Nephron (organoid): Measurements from ENCODE around the gene SETD4.
"Not testable (repeated sequence)": the region's sequence is repeated elsewhere in the genome, so short reads cannot be mapped to it uniquely, and the experiment has no call there.

Source experiments
- H3K27ac Mint-ChIP-seq, 3 experiments: 2 replicates each; pipeline ENCODE4 v1.8.0; 2020; ENCODE audit warnings: mixed read lengths in 3 of 3, mild to moderate bottlenecking in 2 of 3, moderate library complexity in 1 of 3
- H3K27me3 Mint-ChIP-seq: 2 replicates; pipeline ENCODE4 v1.8.0; 2021; ENCODE audit warnings: low read depth, mild to moderate bottlenecking, moderate library complexity, mixed read lengths
- H3K36me3 Mint-ChIP-seq: 2 replicates; pipeline ENCODE4 v1.8.0; 2020; ENCODE audit warnings: low read depth, mixed read lengths
- H3K4me1 Mint-ChIP-seq: 2 replicates; pipeline ENCODE4 v1.8.0; 2020; ENCODE audit warnings: mixed read lengths
- H3K4me3 Mint-ChIP-seq, 3 experiments: 2 replicates each; pipeline ENCODE4 v1.8.0; 2020; ENCODE audit warnings: mild to moderate bottlenecking in 3 of 3, mixed read lengths in 3 of 3, moderate library complexity in 2 of 3
- H3K9me3 Mint-ChIP-seq: 2 replicates; pipeline ENCODE4 v1.8.0; 2020; ENCODE audit warnings: mixed read lengths
- TF ChIP-seq, protein P1 (sequence below), 3 experiments: fragments of 200-600 bp; sonication (generic); IDR thresholded peaks; one replicate each; pipeline ENCODE4 v1.5.0; 2021; ENCODE audit warnings: antibody characterized with exemption in 3 of 3; ENCODE audit not compliant: unreplicated experiment in 3 of 3

Gene SETD4

DNA sequence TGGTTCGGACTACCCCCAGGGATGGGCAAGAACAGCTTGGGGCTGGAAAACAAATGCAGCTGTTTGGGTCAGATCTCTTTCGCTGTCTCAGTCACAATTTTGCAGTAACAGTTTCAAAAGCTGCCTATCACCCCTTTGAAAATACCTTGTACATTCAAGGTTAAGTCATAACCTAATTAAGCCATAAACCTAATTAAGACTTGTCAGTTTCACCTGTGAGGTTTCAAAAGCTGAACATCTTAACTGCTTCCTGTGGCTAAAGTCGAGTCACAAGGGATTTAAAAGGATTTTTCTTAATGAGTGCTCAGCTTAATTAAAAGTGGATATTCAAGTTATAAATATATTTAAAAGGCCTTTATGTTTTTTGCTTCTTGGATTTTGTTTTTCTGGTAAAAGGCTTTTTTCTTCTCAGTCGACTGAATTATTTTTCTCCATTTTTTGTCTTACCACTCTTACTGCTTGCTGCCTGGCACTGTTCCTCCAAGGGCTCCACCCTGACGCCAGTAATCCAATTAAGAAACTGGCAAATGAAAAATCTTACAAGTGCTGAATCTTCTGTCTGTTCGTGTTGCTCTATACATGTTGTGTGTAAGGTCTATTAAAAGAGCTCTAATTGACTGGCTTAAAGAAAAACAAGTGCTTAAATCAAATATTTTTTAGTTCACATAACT, 40.8 kb upstream of the SETD4 start:
- TF ChIP-seq, protein P1, sequence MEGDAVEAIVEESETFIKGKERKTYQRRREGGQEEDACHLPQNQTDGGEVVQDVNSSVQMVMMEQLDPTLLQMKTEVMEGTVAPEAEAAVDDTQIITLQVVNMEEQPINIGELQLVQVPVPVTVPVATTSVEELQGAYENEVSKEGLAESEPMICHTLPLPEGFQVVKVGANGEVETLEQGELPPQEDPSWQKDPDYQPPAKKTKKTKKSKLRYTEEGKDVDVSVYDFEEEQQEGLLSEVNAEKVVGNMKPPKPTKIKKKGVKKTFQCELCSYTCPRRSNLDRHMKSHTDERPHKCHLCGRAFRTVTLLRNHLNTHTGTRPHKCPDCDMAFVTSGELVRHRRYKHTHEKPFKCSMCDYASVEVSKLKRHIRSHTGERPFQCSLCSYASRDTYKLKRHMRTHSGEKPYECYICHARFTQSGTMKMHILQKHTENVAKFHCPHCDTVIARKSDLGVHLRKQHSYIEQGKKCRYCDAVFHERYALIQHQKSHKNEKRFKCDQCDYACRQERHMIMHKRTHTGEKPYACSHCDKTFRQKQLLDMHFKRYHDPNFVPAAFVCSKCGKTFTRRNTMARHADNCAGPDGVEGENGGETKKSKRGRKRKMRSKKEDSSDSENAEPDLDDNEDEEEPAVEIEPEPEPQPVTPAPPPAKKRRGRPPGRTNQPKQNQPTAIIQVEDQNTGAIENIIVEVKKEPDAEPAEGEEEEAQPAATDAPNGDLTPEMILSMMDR (IDR thresholded peaks at IDR 0.05; ENCODE audit: unreplicated experiment in 3 of 3), result no peak
- Mint-ChIP-seq H3K9me3 (peaks cover 14% of the 10 kb centered on the region), H3K27ac (no peak overlapping the region), H3K27me3 (peaks cover 49% of the 10 kb centered on the region), H3K4me1 (peaks cover 9% of the 10 kb centered on the region), H3K36me3 (no peaks in the 10 kb centered on the region), H3K4me3 (no peak overlapping the region)

DNA sequence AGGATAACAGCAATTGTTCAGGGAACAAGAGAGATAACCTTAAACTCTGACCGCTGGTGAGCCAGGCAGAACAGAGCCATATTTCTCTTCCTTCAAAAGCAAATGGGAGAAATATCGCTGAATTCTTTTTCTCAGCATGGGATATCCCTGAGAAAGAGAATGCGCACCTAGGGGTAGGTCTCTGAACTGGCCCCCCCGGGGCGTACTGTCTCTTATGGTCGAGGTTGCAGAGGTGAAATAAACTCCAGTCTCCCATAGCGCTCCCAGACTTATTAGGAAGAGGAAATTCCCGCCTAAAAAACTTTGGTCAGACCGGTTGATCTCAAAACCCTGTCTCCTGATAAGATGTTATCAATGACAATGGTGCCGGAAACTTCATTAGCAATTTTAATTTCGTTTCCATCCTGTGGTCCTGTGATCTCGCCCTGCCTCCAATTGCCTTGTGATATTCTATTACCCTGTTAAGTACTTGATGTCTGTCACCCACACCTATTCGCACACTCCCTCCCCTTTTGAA, 39.4 kb upstream of the SETD4 start:
- H3K4me3 Mint-ChIP-seq, H3K4me1 Mint-ChIP-seq, H3K36me3 Mint-ChIP-seq: not testable (repeated sequence)
- Mint-ChIP-seq H3K27ac (peak overlapping the region in 2 of 3 experiments; percentile 55 to 95), H3K9me3 (peaks cover 18% of the 10 kb centered on the region), H3K27me3 (peaks cover 36% of the 10 kb centered on the region)

DNA sequence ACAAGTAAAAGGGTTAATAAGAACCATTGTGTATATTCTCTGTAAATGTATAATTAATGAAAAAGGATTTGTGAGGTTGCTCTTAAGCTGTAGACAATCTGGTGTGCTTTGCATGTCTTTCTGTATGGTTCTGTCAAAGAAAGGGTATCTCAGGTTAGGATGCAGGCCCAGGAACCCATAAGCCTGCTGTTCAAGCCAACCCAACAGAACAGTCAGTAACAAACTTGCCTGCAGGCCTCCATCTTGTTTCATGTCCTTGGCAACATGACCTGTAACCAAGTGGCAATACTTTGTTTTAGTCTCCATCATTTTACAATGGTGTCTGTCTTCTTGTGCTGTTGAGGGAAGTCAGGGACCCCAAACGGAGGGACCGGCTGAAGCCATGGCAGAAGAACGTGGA, 38.7 kb upstream of the SETD4 start:
- Mint-ChIP-seq H3K27ac (peak overlapping the region in 2 of 3 experiments; percentile 55 to 95), H3K4me3 (no peak overlapping the region), H3K27me3 (peaks cover 28% of the 10 kb centered on the region), H3K9me3 (peaks cover 13% of the 10 kb centered on the region), H3K36me3 (no peaks in the 10 kb centered on the region), H3K4me1 (no peaks in the 10 kb centered on the region)
- TF ChIP-seq, protein P1 (IDR thresholded peaks at IDR 0.05; ENCODE audit: unreplicated experiment in 3 of 3), result no peak

DNA sequence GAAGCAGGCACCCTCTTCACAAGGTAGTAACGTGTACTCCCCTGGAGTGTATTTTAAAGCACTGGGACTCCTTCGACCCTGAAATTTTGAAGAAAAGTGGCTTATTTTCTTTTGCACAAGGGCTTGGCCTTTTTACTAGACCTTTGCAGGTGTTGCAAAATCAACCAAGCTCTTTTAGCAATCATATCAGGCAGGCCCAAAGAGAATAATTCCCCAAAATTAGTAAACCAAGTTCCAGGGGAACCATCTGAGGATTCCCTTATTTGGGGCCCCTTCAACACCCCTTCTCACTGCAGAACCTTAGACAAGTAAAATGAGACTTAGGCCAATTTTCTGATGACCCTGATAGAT, 37.8 kb upstream of the SETD4 start:
- Mint-ChIP-seq H3K27me3 (peaks cover 25% of the 10 kb centered on the region), H3K4me1 (no peaks in the 10 kb centered on the region), H3K27ac (peak overlapping the region; percentile 83 to 95 (median 91)), H3K9me3 (peaks cover 15% of the 10 kb centered on the region), H3K36me3 (peaks cover 6% of the 10 kb centered on the region), H3K4me3 (no peak overlapping the region)
- TF ChIP-seq, protein P1 (IDR thresholded peaks at IDR 0.05; ENCODE audit: unreplicated experiment in 3 of 3), result no peak

DNA sequence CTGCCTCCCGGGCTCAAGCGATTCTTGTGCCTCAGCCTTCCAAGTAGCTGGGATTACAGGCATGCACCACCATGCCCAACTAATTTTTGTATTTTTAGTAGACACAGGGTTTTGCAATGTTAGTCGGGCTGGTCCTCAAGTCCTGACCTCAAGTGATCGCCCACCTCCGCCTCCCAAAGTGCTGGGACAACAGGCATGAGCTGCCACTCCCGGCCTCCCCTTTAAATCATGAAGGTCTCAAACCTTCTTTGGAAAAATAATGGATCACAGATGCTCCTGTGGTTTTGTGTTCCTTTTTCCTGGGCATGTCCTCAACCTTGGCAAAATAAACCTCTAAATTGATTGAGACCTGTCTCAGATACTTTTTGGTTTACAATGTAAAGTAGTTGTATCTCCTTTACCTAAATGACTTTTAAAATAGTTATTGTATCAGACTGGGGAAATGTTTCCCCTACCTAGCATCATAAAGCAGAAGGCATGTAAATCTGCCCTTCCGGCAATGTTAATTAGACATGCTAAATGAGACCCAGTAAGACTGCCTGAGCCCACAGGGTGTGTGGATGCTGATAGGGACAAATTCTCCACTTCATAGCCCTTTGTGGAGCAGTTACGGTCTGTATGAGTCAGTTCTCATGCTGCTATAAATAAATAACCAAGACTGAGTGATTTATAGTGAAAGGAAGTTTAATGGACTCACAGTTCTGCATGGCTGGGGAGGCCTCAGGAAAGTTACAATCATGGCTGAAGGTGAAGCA, 37.3 kb upstream of the SETD4 start:
- H3K27me3 Mint-ChIP-seq, result peaks cover 24% of the 10 kb centered on the region

More for the DNA sequence above, 37.3 kb upstream of the SETD4 start:
- TF ChIP-seq, protein P1 (IDR thresholded peaks at IDR 0.05; ENCODE audit: unreplicated experiment in 3 of 3), result no peak
- peaks cover 6% of the 10 kb centered on the region for H3K36me3 Mint-ChIP-seq
- no peaks in the 10 kb centered on the region for H3K4me1 Mint-ChIP-seq
- peaks cover 14% of the 10 kb centered on the region for H3K9me3 Mint-ChIP-seq
- peak overlapping the region; percentile 83 to 95 (median 91) for H3K27ac Mint-ChIP-seq
- no peak overlapping the region for H3K4me3 Mint-ChIP-seq
